WI38 (cell line): ENCODE data around the gene CHD6.

Source experiments
- H3K4me3 ChIP-seq: 2 replicates; pipeline ENCODE4 v1.5.1; 2011; ENCODE audit warnings: low read depth, mild to moderate bottlenecking, control low read depth, low read length
- CTCF ChIP-seq: IDR thresholded peaks from 2 replicates; pipeline ENCODE4 v1.5.1; 2012; ENCODE audit warnings: low read depth, mild to moderate bottlenecking, control low read depth, low read length

Gene CHD6

GRCh38 chr20:41476013-41476441 lies 142.2 kb downstream of the CHD6 start:
- H3K4me3 ChIP-seq, result no peak overlapping the region
- no peak for TF ChIP-seq CTCF

GRCh38 chr20:41475503-41475902 lies 142.7 kb downstream of the CHD6 start:
- H3K4me3 ChIP-seq, result no peak overlapping the region
- no peak for TF ChIP-seq CTCF

GRCh38 chr20:41470362-41471095 lies 147.6 kb downstream of the CHD6 start:
- H3K4me3 ChIP-seq, result no peak overlapping the region
- no peak for TF ChIP-seq CTCF

GRCh38 chr20:41469868-41470267 lies 148.3 kb downstream of the CHD6 start:
- TF ChIP-seq CTCF, result no peak
- no peak overlapping the region for H3K4me3 ChIP-seq

- H3K4me3 ChIP-seq, result no peak overlapping the region
- TF ChIP-seq CTCF, result no peak
Measured at GRCh38 chr20:41468994-41469600, 149.1 kb downstream of the CHD6 start.

- H3K4me3 ChIP-seq, result no peak overlapping the region
- TF ChIP-seq CTCF, result no peak
Measured at GRCh38 chr20:41467690-41468089, 150.5 kb downstream of the CHD6 start.

GRCh38 chr20:41467220-41467619 lies 151.0 kb downstream of the CHD6 start:
- H3K4me3 ChIP-seq, result no peak overlapping the region
- no peak for TF ChIP-seq CTCF
